ENCODE measurements around the gene DISC1.

DNA sequence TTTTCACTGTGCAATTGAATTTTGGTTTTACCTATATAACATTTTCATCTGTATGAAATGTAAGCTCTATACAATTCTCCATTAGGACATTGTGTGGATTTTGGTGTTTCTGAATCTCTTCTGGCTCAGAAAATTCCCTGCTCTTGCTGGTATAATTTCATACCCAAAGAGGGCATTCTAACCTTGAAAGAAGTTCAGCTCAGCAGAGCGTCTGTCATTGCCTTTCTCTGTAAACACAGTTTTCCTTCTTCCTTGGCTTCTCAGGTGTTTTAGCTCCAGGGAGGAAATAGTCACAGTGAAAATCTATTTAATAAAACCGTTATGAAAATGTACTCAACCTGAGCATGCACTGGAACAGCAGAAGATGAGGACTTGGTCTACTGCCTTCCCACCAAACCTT, 16.0 kb downstream of the DISC1 start:
- TF ChIP-seq, protein P1, sequence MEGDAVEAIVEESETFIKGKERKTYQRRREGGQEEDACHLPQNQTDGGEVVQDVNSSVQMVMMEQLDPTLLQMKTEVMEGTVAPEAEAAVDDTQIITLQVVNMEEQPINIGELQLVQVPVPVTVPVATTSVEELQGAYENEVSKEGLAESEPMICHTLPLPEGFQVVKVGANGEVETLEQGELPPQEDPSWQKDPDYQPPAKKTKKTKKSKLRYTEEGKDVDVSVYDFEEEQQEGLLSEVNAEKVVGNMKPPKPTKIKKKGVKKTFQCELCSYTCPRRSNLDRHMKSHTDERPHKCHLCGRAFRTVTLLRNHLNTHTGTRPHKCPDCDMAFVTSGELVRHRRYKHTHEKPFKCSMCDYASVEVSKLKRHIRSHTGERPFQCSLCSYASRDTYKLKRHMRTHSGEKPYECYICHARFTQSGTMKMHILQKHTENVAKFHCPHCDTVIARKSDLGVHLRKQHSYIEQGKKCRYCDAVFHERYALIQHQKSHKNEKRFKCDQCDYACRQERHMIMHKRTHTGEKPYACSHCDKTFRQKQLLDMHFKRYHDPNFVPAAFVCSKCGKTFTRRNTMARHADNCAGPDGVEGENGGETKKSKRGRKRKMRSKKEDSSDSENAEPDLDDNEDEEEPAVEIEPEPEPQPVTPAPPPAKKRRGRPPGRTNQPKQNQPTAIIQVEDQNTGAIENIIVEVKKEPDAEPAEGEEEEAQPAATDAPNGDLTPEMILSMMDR (IDR thresholded peaks at IDR 0.05 in 2 of 3, conservative IDR thresholded peaks at IDR 0.05 in 1 of 3; ENCODE audit: borderline replicate concordance in 1 of 3, insufficient read depth in 1 of 3, low read depth in 2 of 3, low read length in 2 of 3) = no peak
- TF ChIP-seq, protein P2, sequence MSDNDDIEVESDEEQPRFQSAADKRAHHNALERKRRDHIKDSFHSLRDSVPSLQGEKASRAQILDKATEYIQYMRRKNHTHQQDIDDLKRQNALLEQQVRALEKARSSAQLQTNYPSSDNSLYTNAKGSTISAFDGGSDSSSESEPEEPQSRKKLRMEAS (IDR thresholded peaks at IDR 0.05) = no peak
- TF ChIP-seq EZH2phosphoT487 (IDR thresholded peaks at IDR 0.05; ENCODE audit: borderline replicate concordance) = no peak
